VCaP (cell line): ENCODE measurements around the gene SEPHS2.
A peak's percentile ranks its signal among the peaks of the same experiment; 100 is the strongest.

ENCODE experiments used
- H3K27ac ChIP-seq: fragments of 450-650 bp; 2 replicates; pipeline ENCODE4 v1.5.1; 2017
- TF ChIP-seq, protein P1 (sequence below): fragments of 450-650 bp; conservative IDR thresholded peaks from 2 replicates; pipeline ENCODE4 v1.5.1; 2017; ENCODE audit warnings: mild to moderate bottlenecking, moderate library complexity

The SEPHS2 gene

DNA sequence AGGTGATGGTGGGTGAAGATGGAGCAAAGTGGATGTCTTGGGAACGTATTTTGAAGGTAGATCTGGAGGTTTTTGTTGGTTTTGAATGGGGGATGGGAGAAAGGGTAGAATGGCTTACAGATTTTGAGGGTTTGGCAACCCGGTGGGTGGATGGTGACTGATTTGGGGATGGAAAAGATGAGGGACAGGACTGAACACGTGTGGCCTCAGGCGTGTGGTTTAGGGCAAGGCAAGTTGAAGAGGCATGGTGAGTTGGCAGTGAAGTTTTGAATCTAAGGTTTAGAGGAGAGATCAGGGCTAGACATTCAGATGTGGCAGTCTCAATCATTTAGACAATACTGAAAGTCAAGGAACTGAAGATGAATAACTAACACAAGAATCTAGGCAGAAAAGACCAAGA lies 10.8 kb downstream of the SEPHS2 start:
- TF ChIP-seq, protein P1, sequence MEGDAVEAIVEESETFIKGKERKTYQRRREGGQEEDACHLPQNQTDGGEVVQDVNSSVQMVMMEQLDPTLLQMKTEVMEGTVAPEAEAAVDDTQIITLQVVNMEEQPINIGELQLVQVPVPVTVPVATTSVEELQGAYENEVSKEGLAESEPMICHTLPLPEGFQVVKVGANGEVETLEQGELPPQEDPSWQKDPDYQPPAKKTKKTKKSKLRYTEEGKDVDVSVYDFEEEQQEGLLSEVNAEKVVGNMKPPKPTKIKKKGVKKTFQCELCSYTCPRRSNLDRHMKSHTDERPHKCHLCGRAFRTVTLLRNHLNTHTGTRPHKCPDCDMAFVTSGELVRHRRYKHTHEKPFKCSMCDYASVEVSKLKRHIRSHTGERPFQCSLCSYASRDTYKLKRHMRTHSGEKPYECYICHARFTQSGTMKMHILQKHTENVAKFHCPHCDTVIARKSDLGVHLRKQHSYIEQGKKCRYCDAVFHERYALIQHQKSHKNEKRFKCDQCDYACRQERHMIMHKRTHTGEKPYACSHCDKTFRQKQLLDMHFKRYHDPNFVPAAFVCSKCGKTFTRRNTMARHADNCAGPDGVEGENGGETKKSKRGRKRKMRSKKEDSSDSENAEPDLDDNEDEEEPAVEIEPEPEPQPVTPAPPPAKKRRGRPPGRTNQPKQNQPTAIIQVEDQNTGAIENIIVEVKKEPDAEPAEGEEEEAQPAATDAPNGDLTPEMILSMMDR = no peak
- no peak overlapping the region for H3K27ac ChIP-seq

- TF ChIP-seq, protein P1 = peak; percentile 45
- H3K27ac ChIP-seq = peak overlapping the region; percentile 49
Measured at GRCh38 chr16:30430428-30430970, 15.2 kb downstream of the SEPHS2 start.

DNA sequence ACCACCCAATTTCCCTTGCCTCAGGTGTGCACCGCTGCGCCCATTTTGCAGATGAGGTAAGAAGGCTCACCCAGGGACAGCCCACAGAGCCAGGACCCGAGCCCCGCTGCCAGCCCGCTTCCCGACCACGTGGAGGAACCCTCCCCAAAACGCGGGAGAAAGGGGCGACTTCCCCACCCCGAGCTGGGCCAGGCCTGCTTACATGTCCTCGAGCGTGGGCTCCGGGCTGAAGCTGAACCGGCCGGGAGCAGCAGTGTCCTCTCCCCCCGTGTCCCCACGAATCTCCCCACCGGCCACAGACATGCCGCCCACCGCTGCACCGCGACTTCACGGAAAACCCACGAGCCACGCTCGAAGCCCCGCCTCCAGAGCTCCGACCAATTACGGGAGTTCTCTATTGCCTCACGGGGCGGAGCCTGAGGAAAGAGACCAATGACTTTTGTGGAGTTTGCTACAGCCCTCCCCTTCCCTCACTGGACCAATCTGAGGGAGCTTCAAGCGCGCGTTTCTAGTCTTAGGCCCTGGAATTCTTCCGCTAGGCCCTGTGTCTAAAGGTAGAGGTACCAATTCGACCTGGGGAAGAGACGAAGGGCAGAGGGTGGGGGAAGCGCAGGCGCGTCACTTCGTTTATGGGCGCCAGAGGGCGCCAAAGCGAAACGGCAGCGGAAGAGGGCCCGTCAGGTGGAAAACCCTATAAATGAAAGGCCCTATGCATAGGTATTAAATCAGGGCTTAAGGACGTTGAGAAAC lies 15.8 kb downstream of the SEPHS2 start, which contains the start of gene DCTPP1:
DCTPP1 (minus strand) TSS at position 353 of the 750 bp plus-strand sequence; CDS start at position 303, 50 bp downstream.
- TF ChIP-seq, protein P1 = peak; percentile 85
- H3K27ac ChIP-seq = peak within 1 kb of the TSS; percentile 63

GRCh38 chr16:30429418-30429677 lies 16.3 kb downstream of the SEPHS2 start:
- TF ChIP-seq, protein P1 = no peak
- H3K27ac ChIP-seq = peak overlapping the region; percentile 63

- H3K27ac ChIP-seq = peak overlapping the region; percentile 63; the same call in 1 of the 2 replicates
- TF ChIP-seq, protein P1 = no peak
Measured at GRCh38 chr16:30428055-30428454, 17.6 kb downstream of the SEPHS2 start.

- TF ChIP-seq, protein P1 = no peak
- no peak overlapping the region for H3K27ac ChIP-seq
Measured at GRCh38 chr16:30421010-30421409, 24.7 kb downstream of the SEPHS2 start.

- TF ChIP-seq, protein P1 = no peak
- peak overlapping the region; percentile 74 for H3K27ac ChIP-seq
Measured at GRCh38 chr16:30418350-30419181, 27.1 kb downstream of the SEPHS2 start.
